Skeletal muscle satellite cell (primary cell): ENCODE data around the gene SYT1.

Source experiments
- H3K27me3 ChIP-seq: 2 replicates; pipeline ENCODE4 v1.7.0; 2013; ENCODE audit warnings: low read length; ENCODE audit not compliant: control insufficient read depth, insufficient read depth
- H3K36me3 ChIP-seq: 2 replicates; pipeline ENCODE4 v1.7.0; 2013; ENCODE audit warnings: mild to moderate bottlenecking, control low read depth, low read length; ENCODE audit not compliant: insufficient read depth
- H3K4me1 ChIP-seq: 2 replicates; pipeline ENCODE4 v1.7.0; 2013; ENCODE audit warnings: low read length; ENCODE audit not compliant: control insufficient read depth, insufficient read depth
- H3K4me2 ChIP-seq: 2 replicates; pipeline ENCODE4 v1.7.0; 2013; ENCODE audit warnings: mild to moderate bottlenecking, low read length
- H3K4me3 ChIP-seq: 2 replicates; pipeline ENCODE4 v1.7.0; 2013; ENCODE audit warnings: low read length
- H3K9ac ChIP-seq: 2 replicates; pipeline ENCODE4 v1.7.0; 2013; ENCODE audit warnings: mild to moderate bottlenecking, low read depth, low read length, moderate library complexity
- H3K9me3 ChIP-seq: replicated peaks from 2 replicates; pipeline ENCODE4 v1.7.0; 2013; ENCODE audit warnings: mild to moderate bottlenecking, control low read depth, low read length

Gene SYT1

GRCh38 chr12:79300199-79300568, 435.6 kb downstream of the SYT1 start:
- no peaks in the 10 kb centered on the region for H3K27me3 ChIP-seq

GRCh38 chr12:79301181-79301580, 436.6 kb downstream of the SYT1 start:
- Histone ChIP-seq H3K9ac (no peak overlapping the region), H3K4me2 (no peak overlapping the region), H3K27me3 (no peaks in the 10 kb centered on the region), H3K4me1 (peaks cover 23% of the 10 kb centered on the region), H3K36me3 (no peaks in the 10 kb centered on the region), H3K9me3 (no peaks in the 10 kb centered on the region), H3K4me3 (no peak overlapping the region)

More at GRCh38 chr12:79300199-79300568, 435.6 kb downstream of the SYT1 start:
- Histone ChIP-seq H3K9ac (no peak overlapping the region), H3K4me2 (no peak overlapping the region), H3K4me1 (peaks cover 30% of the 10 kb centered on the region), H3K36me3 (no peaks in the 10 kb centered on the region), H3K9me3 (no peaks in the 10 kb centered on the region), H3K4me3 (no peak overlapping the region)

- no peak overlapping the region for H3K9ac ChIP-seq
- no peaks in the 10 kb centered on the region for H3K36me3 ChIP-seq
- H3K27me3 ChIP-seq: no peaks in the 10 kb centered on the region
- no peak overlapping the region for H3K4me3 ChIP-seq
- no peak overlapping the region for H3K4me2 ChIP-seq
- H3K9me3 ChIP-seq: no peaks in the 10 kb centered on the region
- peaks cover 15% of the 10 kb centered on the region for H3K4me1 ChIP-seq
Observed at GRCh38 chr12:79302162-79302814, 437.7 kb downstream of the SYT1 start.

- Histone ChIP-seq H3K36me3 (no peaks in the 10 kb centered on the region), H3K4me2 (no peak overlapping the region), H3K4me3 (no peak overlapping the region), H3K27me3 (no peaks in the 10 kb centered on the region), H3K9ac (no peak overlapping the region), H3K4me1 (no peaks in the 10 kb centered on the region), H3K9me3 (no peaks in the 10 kb centered on the region)
Observed at GRCh38 chr12:79307340-79307739, 442.8 kb downstream of the SYT1 start.

- H3K9me3 ChIP-seq: no peaks in the 10 kb centered on the region
- no peaks in the 10 kb centered on the region for H3K4me1 ChIP-seq
Observed at GRCh38 chr12:79309039-79309438, 444.5 kb downstream of the SYT1 start.

GRCh38 chr12:79317179-79317847, 452.7 kb downstream of the SYT1 start:
- Histone ChIP-seq H3K9ac (no peak overlapping the region), H3K36me3 (no peaks in the 10 kb centered on the region), H3K27me3 (no peaks in the 10 kb centered on the region), H3K4me2 (no peak overlapping the region), H3K4me3 (no peak overlapping the region), H3K9me3 (no peaks in the 10 kb centered on the region), H3K4me1 (no peaks in the 10 kb centered on the region)

More at GRCh38 chr12:79309039-79309438, 444.5 kb downstream of the SYT1 start:
- Histone ChIP-seq H3K9ac (no peak overlapping the region), H3K27me3 (no peaks in the 10 kb centered on the region), H3K36me3 (no peaks in the 10 kb centered on the region), H3K4me3 (no peak overlapping the region), H3K4me2 (no peak overlapping the region)

GRCh38 chr12:79322905-79323304, 458.3 kb downstream of the SYT1 start:
- Histone ChIP-seq H3K27me3 (no peaks in the 10 kb centered on the region), H3K4me3 (no peak overlapping the region), H3K36me3 (no peaks in the 10 kb centered on the region), H3K4me2 (no peak overlapping the region), H3K4me1 (peaks cover 14% of the 10 kb centered on the region), H3K9me3 (no peaks in the 10 kb centered on the region), H3K9ac (no peak overlapping the region)

- no peak overlapping the region for H3K9ac ChIP-seq
- H3K27me3 ChIP-seq: no peaks in the 10 kb centered on the region
- no peaks in the 10 kb centered on the region for H3K9me3 ChIP-seq
Observed at GRCh38 chr12:79324571-79324970, 460.0 kb downstream of the SYT1 start.

GRCh38 chr12:79326222-79326621, 461.6 kb downstream of the SYT1 start:
- Histone ChIP-seq H3K27me3 (no peaks in the 10 kb centered on the region), H3K36me3 (no peaks in the 10 kb centered on the region), H3K4me1 (peaks cover 14% of the 10 kb centered on the region), H3K9me3 (no peaks in the 10 kb centered on the region), H3K4me3 (no peak overlapping the region), H3K4me2 (no peak overlapping the region), H3K9ac (no peak overlapping the region)

More at GRCh38 chr12:79324571-79324970, 460.0 kb downstream of the SYT1 start:
- H3K36me3 ChIP-seq: no peaks in the 10 kb centered on the region
- no peak overlapping the region for H3K4me3 ChIP-seq
- H3K4me2 ChIP-seq: no peak overlapping the region
- peaks cover 14% of the 10 kb centered on the region for H3K4me1 ChIP-seq

- H3K27me3 ChIP-seq: no peaks in the 10 kb centered on the region
- no peak overlapping the region for H3K4me3 ChIP-seq
- peaks cover 17% of the 10 kb centered on the region for H3K4me1 ChIP-seq
Observed at GRCh38 chr12:79326663-79327062, 462.1 kb downstream of the SYT1 start.

GRCh38 chr12:79327465-79327864, 462.9 kb downstream of the SYT1 start:
- H3K4me1 ChIP-seq: peaks cover 25% of the 10 kb centered on the region
- H3K4me2 ChIP-seq: no peak overlapping the region
- no peaks in the 10 kb centered on the region for H3K36me3 ChIP-seq
- H3K27me3 ChIP-seq: no peaks in the 10 kb centered on the region
- no peak overlapping the region for H3K4me3 ChIP-seq
- H3K9ac ChIP-seq: no peak overlapping the region
- no peaks in the 10 kb centered on the region for H3K9me3 ChIP-seq

More at GRCh38 chr12:79326663-79327062, 462.1 kb downstream of the SYT1 start:
- Histone ChIP-seq H3K9ac (no peak overlapping the region), H3K4me2 (no peak overlapping the region), H3K9me3 (no peaks in the 10 kb centered on the region), H3K36me3 (no peaks in the 10 kb centered on the region)

GRCh38 chr12:79329933-79330332, 465.4 kb downstream of the SYT1 start:
- H3K4me1 ChIP-seq: peaks cover 26% of the 10 kb centered on the region
- no peak overlapping the region for H3K4me2 ChIP-seq
- H3K4me3 ChIP-seq: no peak overlapping the region
- no peaks in the 10 kb centered on the region for H3K27me3 ChIP-seq
- no peaks in the 10 kb centered on the region for H3K36me3 ChIP-seq
- H3K9me3 ChIP-seq: no peaks in the 10 kb centered on the region
- no peak overlapping the region for H3K9ac ChIP-seq
